ENCODE results near the gene UNC13D.
"Not testable (repeated sequence)": the region's sequence is repeated elsewhere in the genome, so short reads cannot be mapped to it uniquely, and the experiment has no call there.

The UNC13D gene

DNA sequence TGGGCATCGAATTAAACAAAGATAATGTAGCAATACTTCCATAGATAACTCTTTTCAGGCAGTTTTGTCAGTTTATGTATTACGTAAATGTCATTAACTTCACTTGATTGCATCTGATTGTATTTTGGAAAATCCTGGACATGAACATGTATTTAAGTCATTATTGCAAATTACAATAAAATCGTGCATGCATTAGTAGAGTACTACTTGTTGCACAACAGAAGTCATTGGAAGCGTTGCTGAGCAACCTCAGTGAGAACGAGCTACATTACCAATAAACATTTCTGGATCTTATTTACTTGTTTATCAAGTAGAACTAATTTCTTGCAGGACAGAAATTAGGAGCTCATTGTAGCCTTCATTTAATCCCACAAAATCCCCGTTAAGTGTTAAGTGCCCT, 53.0 kb downstream of the UNC13D start:
- DNase-seq, result no peak

DNA sequence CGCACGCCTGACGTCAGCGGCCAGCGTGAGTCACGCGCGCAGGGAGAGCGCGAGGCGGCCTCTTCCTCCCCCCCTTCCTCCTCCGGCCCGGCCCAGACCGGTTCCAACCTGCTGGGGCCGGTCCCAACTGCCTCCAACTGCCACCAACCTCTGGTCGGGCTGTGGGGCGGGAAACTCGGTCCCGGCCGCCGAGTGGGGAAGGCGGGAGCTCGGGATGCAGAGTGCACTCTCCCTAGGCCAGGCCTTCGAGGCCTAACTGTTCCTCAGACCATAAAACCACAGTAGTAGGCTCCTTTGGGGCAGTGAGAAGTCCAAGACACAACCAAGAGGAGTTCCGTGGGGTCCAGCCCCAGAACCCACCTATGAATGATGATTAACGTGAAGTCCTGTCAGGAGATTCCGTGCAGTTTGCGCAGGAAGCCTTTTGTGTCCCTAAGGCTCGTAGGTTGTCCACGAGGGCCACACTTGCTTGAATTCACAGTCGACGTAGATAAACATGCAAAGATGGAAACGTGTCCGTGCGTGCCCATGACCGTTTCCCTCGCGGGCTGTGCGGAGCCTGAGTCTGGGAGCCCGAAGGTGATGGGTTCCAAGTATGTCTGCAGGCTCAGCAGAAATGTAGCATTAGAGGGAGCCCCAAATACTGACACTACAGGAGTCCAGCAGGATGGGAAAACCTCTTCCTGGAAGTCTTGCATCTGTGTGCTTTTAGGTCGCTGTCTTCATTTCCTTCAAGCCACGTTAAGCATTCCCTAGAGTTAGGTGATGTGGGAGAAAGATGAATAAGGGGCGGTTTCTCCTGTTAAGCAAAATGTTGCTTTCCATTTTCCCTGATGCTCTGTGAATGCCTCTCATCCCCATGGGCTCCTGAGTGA, 59.0 kb downstream of the UNC13D start:
- peak; percentile 85 to 93 for DNase-seq

DNA sequence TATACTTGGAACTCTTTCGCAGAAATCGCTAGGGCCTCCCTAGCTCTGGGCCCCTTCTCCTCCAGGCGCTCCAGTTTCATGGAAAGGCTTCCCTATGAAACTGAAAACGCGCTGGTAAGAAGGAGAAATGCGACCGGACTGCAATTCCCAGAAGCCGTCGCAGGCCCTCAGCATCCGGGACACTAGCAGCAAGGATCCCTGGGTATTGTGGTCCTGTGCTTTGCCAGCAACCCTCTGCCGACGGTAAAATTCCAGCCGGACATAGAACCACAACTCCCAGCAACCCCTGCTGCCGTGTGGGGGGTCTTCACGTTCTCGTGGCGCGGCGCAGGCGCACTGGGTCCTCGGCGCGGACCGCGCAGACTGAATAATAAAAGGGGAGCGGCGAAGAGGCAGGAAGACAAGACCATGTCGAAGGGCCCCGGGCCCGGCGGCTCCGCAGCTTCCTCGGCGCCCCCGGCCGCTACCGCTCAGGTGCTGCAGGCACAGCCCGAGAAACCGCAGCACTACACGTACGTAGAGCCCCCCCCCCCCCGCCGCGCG, 59.7 kb downstream of the UNC13D start, which contains the start of gene UNK:
Gene UNK (plus strand): TSS at position 334 of the 543 bp plus-strand sequence. CDS start 75 bp downstream, at position 409.
- DNase-seq, result peak; percentile 100

DNA sequence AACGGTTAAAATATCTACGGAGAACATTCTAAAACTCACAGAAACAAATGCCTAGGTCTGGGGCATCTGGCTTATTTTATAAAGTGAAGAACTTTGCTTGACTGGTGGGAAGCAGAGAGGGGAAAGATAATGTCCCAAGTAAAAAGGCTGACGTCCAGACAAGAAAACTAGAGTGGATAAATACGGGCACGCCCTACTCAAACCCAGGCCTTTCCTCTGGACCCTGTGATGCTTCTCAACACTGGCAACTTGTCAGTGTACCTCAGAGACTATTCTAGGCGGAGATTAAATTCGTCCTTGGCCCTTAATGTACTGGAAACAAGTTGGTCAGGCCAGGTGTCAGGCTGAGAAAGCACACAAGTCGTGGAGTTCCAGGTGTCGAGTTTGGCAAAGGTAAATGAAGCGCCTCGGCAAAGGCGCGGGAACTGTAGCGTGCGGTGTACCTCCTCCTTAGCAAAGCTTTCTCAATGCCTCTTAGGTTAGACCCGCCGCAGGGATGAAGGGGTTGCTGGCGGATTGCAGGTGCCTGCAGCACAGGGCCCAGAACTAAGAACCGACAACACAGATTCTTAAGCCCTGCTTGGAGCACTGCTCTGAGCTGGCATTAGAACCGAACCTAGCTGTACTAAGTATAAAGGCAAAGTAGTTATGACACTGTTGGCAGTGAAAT, 60.3 kb downstream of the UNC13D start:
- no peak for DNase-seq

DNA sequence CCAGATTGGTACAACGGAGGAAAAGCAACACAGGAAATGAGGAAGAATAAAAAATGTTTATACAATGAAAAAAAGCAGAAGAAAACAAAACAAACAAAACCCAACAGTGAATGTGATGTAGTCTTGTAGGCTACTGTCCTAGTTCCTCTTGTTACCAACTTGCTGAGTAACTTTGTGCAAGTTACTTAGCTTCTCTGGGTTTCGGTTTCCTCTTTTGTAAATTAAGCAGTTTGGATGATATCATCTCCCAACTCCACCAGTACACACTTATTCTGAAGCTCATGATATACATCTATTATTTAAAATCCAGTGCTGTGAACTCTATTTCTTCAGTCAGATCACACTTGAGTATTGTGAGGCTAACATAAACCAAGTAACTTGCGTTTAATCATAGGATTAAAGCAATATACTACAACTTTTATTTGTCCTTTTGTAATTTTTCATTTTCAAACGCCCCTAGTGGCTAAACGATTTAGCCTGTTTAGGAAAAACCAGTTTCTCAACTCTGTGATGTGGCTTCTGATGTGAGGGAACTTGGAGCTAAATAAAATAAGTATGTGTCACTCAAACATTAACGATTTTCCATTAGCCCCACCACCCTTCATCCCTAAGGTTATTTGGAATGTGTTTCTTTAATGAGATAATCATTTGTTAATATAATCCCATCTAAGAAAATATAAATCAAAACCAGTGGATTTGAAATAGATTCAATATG, 61.0 kb downstream of the UNC13D start:
- DNase-seq, result peak; percentile 97 to 99

DNA sequence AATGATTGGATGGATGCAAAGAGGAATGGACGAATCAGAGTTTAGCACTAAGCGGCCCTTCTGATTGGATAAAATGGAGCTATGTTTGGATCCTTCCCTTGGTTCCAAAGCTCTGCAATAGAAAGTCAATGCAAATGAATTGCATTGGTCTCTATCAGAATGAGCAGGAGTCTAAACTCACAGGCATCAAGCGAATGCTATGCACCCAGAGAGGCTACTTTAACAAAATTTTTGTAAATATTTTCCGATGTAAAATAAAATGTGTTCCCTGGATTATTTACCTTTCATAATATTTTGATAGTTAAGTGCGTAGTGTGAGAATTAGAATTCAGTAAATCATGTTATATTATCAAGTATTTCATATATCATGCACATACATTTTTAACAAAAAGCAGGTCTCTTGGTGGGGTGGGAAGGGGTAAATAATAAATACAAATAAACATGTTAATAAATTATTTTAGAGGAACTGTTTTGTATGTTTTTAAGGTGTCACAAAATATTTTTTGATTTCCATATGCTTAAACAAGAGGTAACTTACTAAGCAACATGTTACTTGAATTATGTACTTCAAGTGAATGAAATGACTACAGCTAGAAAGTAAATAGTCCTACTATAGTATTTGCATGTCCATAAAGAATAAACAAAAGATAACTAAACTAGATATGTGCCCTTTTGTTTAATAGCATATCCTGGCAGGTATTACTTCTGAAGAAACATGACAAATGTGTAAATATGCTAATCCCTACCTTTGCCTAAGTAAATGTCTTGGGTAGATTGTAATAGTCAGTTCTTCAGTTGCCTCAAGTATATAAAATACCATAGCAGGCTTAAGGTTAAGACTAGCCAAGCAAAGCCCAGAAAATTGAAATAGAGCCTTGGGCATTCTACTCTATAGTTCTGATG, 64.0 kb downstream of the UNC13D start:
- DNase-seq, result no peak

DNA sequence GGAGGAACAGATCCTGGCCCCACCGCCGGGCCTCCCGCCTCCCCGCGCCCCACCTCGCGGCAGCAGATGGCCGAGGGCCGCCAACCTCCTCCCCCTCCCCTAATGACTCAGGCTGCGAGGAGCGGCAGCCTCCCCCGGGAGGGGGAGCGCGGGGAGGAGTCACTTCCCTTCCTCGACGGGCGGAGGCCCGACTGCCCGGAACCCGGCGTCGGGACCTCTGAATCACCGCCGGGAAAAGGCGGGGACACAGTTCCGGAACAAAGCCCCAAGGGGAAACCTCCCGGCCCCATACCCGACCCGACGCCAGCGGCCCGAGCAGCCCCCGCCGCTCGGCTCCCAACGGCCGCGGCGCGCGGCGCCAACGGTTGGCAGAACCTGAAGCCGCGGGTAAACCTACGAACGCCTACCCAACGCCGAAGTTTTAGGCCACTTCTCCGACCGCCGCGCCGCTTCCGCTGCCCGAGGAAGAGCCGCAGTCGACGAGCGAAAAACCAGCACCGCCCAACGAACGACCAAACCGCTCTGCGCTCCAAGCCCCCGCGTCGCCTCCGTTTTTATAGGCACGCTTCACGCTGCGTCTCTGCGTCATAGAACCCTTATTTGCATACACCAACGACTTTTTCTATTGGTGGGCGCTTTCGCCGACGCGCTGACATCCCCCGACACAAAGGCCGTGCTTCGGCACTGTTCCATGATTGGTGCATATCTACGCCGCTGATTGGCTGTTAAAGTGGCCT, 64.8 kb downstream of the UNC13D start:
- DNase-seq, result peak; percentile 100

DNA sequence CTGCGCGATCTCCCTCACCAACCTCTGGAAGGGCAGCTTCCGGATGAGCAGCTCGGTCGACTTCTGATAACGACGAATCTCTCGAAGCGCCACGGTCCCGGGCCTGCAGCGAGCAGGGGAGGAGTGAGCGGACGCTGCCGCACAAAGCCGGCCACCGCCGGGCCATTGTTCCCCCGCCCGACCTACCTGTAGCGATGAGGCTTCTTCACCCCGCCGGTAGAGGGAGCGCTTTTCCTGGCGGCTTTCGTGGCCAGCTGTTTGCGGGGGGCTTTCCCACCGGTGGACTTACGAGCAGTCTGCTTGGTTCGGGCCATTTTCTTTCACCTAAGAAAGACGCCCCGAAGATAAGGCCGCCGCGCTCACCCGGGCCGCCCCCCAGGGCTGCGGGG, 65.3 kb downstream of the UNC13D start:
- DNase-seq, result peak; percentile 73 to 82

DNA sequence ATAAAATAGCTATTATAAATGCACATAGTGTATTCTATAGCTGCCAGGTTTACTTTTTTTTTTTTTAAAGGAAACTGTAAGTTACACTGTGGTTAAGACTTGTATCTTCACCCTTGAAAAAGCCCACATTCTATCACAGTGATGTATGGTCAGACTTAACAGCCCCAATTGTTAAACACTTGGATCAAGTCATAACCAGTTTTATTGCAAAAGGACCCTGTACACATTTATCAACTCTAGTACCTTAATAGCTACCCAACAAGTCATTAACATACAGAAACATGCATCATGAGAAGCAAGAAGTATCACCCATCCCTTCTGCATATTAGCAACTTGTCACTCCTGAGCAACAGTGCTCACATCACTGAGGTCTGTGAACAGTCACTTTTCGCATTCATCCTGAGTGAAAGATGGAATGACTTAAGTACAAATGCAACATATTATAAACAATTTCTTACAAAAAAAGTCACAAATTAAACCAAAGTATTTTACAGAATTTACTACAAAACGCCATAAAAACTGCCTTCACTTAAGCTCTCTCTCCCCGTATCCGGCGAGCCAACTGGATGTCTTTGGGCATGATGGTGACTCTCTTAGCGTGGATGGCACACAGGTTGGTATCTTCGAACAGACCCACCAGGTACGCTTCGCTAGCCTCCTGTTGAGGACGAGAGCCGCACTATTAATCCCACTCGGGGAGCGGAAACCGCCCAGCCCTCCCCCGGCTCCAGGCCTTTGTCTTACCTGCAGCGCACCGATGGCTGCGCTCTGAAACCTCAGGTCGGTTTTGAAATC, 65.9 kb downstream of the UNC13D start:
- DNase-seq, result not testable (repeated sequence)

DNA sequence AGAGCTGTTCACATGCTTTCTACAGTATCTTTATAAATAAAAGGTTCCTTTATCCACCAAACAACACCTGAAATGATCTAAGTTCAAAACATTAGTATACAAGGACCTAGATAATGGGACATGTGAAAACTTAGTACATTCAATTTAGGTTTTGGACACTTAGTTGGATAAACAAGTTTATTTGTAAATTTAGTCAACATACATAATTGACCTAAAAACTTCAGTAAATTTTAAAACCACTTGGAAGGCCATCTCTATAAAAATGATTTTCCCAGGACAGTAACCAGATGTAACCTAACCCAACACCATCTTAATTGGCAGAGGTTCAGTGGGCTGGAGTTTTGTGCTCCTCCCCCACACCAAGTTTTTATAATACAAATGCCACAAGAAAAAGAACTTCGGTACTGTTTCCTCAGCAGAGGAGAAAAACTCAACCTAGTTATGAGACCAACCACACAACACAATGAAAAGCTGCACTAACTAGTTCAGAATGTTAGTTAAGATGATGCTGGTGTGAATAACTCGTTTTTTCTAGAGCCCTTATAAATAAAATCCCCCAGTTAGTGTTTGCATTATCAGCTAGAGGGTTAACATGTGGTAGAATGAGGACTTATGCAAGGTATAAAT, 66.8 kb downstream of the UNC13D start:
- no peak for DNase-seq

Data from Kasumi-1 (cell line).